Left ventricle myocardium inferior (tissue), 1 donor: ENCODE data around the gene TMTC1. TPM values are rescaled to one million over a fixed set of nuclear protein-coding genes. Genes with fewer than 3 reads are reported as not detected.
A peak's percentile ranks its signal among the peaks of the same experiment; 100 is the strongest.

Experiments
- DNase-seq: peaks from one replicate; pipeline ENCODE4 v3.0.0-alpha.2; 2020
- H3K27ac ChIP-seq: fragments of 200-600 bp; replicated peaks from 2 replicates; pipeline ENCODE4 v1.8.0; 2021
- H3K27me3 ChIP-seq: fragments of 200-600 bp; 2 replicates; pipeline ENCODE4 v1.8.0; 2021; ENCODE audit warnings: low read depth
- H3K36me3 ChIP-seq: fragments of 200-600 bp; 2 replicates; pipeline ENCODE4 v1.8.0; 2021
- H3K4me1 ChIP-seq: fragments of 200-600 bp; 2 replicates; pipeline ENCODE4 v1.8.0; 2021
- H3K4me3 ChIP-seq: fragments of 200-600 bp; 2 replicates; pipeline ENCODE4 v1.8.0; 2021; ENCODE audit warnings: mild to moderate bottlenecking, moderate library complexity
- H3K9me3 ChIP-seq: fragments of 200-600 bp; replicated peaks from 2 replicates; pipeline ENCODE4 v1.8.0; 2021
- CTCF ChIP-seq: fragments of 200-600 bp; IDR thresholded peaks from 2 replicates; pipeline ENCODE4 v1.8.0; 2021; ENCODE audit warnings: antibody characterized with exemption, mild to moderate bottlenecking, borderline replicate concordance
- intact Hi-C: fragments of 100-400 bp; cut with micrococcal nuclease; formaldehyde crosslinking; loops from one replicate; pipeline ENCODE4 v1.11.0; 2022
- total RNA-seq: library from RNA; stranded (reverse); fragmentation: NEBNext Ultra II Directional; extraction: Animal tissue kit (Norgen Biotek cat#: 25700); gene quantifications from one replicate; pipeline ENCODE4 v1.2.1, GENCODE V29; 2021
- donor health status: DM: no; HTN: yes; CAD: no; lungs with severe emphysema.

TMTC1 gene
- total RNA-seq, 1 donor from 2014 or later: 38.4 TPM

- no peak for TF ChIP-seq CTCF
- Histone ChIP-seq H3K9me3 (no peaks in the 10 kb centered on the region), H3K27me3 (no peaks in the 10 kb centered on the region), H3K27ac (peak overlapping the region; percentile 83), H3K36me3 (peaks cover 6% of the 10 kb centered on the region), H3K4me1 (peaks cover 99% of the 10 kb centered on the region), H3K4me3 (no peak overlapping the region)
- no peak for DNase-seq
- intact Hi-C loops: no loop called here
These were observed 50.2 kb downstream of the TMTC1 start for GRCh38 chr12:29733501-29733900.

GRCh38 chr12:29733060-29733459 lies 50.7 kb downstream of the TMTC1 start:
- H3K4me3 ChIP-seq: no peak overlapping the region
- no peaks in the 10 kb centered on the region for H3K27me3 ChIP-seq
- H3K27ac ChIP-seq: peak overlapping the region; percentile 83
- intact Hi-C loops: no loop called here
- peaks cover 6% of the 10 kb centered on the region for H3K36me3 ChIP-seq
- no peaks in the 10 kb centered on the region for H3K9me3 ChIP-seq
- no peak for TF ChIP-seq CTCF
- DNase-seq: no peak
- H3K4me1 ChIP-seq: peaks cover 99% of the 10 kb centered on the region

- peak overlapping the region; percentile 83 for H3K27ac ChIP-seq
- no peaks in the 10 kb centered on the region for H3K27me3 ChIP-seq
- intact Hi-C loops: no loop called here
These were observed 51.1 kb downstream of the TMTC1 start for GRCh38 chr12:29732593-29732992.

GRCh38 chr12:29732191-29732590 lies 51.6 kb downstream of the TMTC1 start:
- TF ChIP-seq CTCF: no peak
- no peak overlapping the region for H3K4me3 ChIP-seq
- intact Hi-C loops: no loop called here

More at GRCh38 chr12:29732593-29732992, 51.1 kb downstream of the TMTC1 start:
- DNase-seq: no peak
- no peak for TF ChIP-seq CTCF
- no peak overlapping the region for H3K4me3 ChIP-seq
- H3K9me3 ChIP-seq: no peaks in the 10 kb centered on the region
- H3K36me3 ChIP-seq: peaks cover 6% of the 10 kb centered on the region
- H3K4me1 ChIP-seq: peaks cover 99% of the 10 kb centered on the region

GRCh38 chr12:29731591-29731990 lies 52.2 kb downstream of the TMTC1 start:
- Histone ChIP-seq H3K36me3 (peaks cover 6% of the 10 kb centered on the region), H3K27ac (peak overlapping the region; percentile 83)

More at GRCh38 chr12:29732191-29732590, 51.6 kb downstream of the TMTC1 start:
- no peaks in the 10 kb centered on the region for H3K9me3 ChIP-seq
- H3K4me1 ChIP-seq: peaks cover 99% of the 10 kb centered on the region
- H3K36me3 ChIP-seq: peaks cover 6% of the 10 kb centered on the region
- DNase-seq: no peak
- peak overlapping the region; percentile 83 for H3K27ac ChIP-seq
- H3K27me3 ChIP-seq: no peaks in the 10 kb centered on the region

More at GRCh38 chr12:29731591-29731990, 52.2 kb downstream of the TMTC1 start:
- peaks cover 99% of the 10 kb centered on the region for H3K4me1 ChIP-seq
- intact Hi-C loops: no loop called here
- H3K27me3 ChIP-seq: no peaks in the 10 kb centered on the region
- no peaks in the 10 kb centered on the region for H3K9me3 ChIP-seq
- H3K4me3 ChIP-seq: no peak overlapping the region
- TF ChIP-seq CTCF: no peak
- DNase-seq: no peak
